NCI-H82 treated with DMSO at 0.1 percent for 48 hours (cell line): Measurements from ENCODE around the gene CDHR3.
"Not testable (repeated sequence)": the region's sequence is repeated elsewhere in the genome, so short reads cannot be mapped to it uniquely, and the experiment has no call there.

Source experiments
- DNase-seq: peaks from one replicate; lab custom pipeline; 2025; ENCODE audit not compliant: unreplicated experiment; lab: John Stamatoyannopoulos, UW

Gene CDHR3

DNA sequence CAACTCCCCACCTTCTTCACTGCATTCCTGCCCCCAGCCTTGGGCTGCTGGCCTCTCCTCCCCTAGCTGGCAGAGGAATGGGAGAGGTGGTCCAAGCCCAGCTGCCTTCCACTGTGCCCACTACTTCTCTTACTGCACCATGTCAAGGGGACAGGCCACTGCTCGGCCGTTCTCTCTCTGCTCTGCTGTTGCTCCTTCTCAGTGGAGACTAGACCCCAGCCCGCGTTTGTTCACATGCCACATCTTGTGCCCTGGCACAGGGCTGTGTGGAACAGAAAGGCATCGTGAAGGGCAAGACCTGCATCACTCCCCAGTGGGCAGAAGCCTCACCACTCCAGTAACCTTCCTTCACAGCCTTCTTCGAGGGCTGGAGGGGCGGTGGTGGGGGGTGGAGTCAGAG lies 711 bp upstream of the CDHR3 start:
- DNase-seq, result no peak

GRCh38 chr7:105971845-105972244 lies 8.8 kb downstream of the CDHR3 start:
- DNase-seq, result no peak

DNA sequence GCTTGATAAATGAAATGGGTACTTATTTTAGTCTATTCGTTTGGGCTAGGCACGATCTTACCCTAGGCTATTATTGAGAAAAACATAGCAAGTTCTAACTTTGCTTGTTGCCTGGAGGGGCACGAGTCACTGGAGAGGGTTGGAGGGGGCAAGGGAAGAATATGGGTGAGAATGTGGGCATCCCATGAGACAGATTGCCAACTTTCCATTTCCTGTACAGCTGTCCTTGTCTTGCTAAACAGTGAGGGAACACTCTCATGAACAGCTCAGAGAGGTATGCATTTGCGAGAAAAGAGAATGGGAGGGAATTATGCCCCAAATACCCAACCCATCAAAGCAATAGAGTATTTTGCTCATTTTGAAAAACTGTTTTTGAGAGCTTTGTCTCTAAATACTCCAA lies 9.2 kb downstream of the CDHR3 start:
- DNase-seq, result no peak

- no peak for DNase-seq
Observed at GRCh38 chr7:105974471-105974870, 11.4 kb downstream of the CDHR3 start.

DNA sequence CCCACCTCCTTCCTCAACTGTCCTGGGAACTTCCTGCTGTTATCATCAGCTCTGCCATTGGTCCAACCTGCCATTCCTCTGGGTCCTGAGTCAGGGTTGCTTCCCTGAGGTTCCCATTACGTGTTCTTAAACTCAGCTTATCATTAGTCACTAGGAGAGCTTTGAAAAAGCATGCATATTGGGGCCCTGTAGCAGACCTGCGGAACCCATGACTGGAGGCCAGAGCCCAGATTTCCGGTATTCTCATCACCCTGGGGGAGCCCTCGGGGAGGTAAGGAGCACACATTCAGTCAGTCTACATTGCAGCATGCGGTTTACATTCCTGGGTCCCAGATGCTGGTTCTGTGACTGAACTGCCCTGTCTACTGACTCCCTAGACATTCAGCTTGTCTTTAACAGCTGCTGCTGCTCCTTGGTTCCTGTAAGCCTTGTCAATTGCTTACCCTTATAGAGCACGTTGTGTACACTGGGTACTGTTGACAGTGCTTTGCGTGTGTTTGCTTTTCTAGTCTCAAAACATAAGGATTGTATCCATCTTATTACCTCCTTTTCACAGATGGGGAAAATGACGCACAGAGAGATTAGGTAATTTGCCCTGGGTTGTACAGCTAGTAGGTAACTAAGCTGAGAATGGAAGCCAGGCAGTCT lies 12.8 kb downstream of the CDHR3 start:
- DNase-seq, result no peak

GRCh38 chr7:105976868-105977267 lies 13.8 kb downstream of the CDHR3 start:
- DNase-seq, result no peak

DNA sequence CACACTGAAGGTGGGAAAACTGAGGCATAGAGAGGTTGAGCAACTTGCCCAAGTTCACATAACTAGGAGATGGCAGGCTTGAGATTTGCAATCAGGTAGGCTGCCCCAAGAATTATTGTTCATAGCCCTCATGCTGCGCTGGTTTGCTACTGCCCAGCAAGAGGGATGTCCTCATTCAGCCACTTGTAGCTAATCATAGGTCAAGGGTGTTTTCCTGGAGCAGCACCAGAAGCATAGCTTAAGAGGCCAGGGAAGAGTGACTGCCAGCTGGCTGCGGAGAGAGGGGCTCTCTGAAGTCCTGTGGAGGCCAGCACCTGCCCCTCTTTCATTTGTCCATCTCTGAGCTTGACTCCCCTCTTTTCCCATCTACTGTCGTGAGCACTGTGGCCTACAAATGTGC lies 15.0 kb downstream of the CDHR3 start:
- DNase-seq, result no peak

- DNase-seq, result no peak
Observed at GRCh38 chr7:105978974-105979373, 15.9 kb downstream of the CDHR3 start.

- no peak for DNase-seq
Observed at GRCh38 chr7:105979405-105979804, 16.3 kb downstream of the CDHR3 start.

DNA sequence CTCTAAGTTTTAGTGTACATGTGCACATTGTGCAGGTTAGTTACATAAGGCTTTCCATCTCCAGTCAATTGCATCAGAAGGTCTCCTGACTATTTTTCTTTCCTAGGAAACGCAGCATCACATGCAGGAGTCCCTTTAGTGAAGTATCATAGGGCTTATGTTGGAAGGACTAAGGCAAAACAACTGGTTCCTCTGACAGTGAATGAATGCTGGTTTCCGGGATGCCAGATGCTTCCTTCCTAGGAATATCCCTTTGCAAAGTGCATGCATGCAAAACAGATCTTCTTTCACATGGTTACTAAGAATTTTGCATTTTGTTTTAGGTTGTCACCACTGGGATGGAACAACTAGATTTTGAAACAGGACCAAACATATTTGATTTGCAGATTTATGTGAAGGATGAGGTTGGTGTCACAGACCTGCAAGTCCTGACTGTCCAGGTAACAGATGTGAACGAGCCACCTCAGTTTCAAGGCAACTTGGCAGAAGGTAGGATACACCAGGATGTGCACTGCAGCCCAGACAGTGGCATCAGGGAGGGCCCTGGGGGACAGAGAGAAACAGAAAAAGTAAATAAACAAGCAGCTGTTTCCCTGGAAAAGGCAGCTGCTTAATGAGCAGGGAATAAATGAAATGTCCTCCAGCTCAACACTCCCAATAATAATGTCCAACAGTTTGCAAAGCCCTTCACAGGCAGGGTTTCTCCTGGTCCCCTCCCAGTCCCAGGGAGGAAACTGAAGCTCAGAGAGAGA lies 17.8 kb downstream of the CDHR3 start:
- no peak for DNase-seq

DNA sequence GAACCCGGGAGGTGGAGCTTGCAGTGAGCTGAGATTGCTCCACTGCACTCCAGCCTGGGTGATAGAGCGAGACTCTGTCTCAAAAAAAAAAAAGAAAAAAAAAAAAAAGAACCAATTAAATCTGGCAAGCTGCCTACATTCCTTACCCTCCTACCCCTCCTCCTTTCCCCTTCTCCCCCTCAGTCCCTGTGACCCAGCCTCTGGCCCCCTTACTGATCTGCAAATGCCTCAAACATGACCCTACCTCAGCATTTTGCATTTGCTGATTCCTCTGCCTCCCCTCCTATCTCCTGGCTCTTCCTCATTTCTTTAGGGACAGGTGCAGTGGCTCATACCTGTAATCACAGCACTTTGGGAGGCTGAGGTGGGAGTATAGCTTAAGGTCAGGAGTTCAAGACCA lies 19.3 kb downstream of the CDHR3 start:
- no peak for DNase-seq

GRCh38 chr7:105984808-105985207 lies 21.7 kb downstream of the CDHR3 start:
- not testable (repeated sequence) for DNase-seq

- DNase-seq, result no peak
Observed at GRCh38 chr7:105985229-105985628, 22.2 kb downstream of the CDHR3 start.

- no peak for DNase-seq
Observed at GRCh38 chr7:105985672-105986215, 22.7 kb downstream of the CDHR3 start.

GRCh38 chr7:105987046-105987445 lies 24.0 kb downstream of the CDHR3 start:
- DNase-seq, result no peak

- DNase-seq, result no peak
Observed at GRCh38 chr7:105988276-105988675, 25.2 kb downstream of the CDHR3 start.

GRCh38 chr7:105989191-105989590 lies 26.1 kb downstream of the CDHR3 start:
- DNase-seq, result no peak

GRCh38 chr7:105989686-105990085 lies 26.6 kb downstream of the CDHR3 start:
- DNase-seq, result no peak

DNA sequence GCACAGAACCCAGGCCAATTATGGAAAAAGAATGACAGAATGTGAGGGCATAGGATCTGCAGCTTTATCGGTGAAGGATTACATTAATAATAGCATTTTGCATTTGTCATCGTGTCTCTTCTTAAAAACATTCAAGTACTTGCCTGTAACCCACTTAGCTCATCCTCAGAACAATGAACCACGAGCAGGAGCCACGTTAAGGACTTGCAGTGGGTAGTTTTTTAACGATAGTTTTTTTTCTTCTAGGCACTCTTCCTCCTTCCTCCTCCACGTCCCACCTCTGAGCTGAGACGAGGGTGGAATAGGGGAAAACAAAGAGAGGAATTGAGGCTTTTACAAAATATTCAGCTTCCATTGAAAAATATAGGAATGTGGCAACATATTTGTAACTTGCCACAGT lies 27.1 kb downstream of the CDHR3 start:
- DNase-seq, result no peak

- no peak for DNase-seq
Observed at GRCh38 chr7:105990727-105991453, 27.8 kb downstream of the CDHR3 start.

DNA sequence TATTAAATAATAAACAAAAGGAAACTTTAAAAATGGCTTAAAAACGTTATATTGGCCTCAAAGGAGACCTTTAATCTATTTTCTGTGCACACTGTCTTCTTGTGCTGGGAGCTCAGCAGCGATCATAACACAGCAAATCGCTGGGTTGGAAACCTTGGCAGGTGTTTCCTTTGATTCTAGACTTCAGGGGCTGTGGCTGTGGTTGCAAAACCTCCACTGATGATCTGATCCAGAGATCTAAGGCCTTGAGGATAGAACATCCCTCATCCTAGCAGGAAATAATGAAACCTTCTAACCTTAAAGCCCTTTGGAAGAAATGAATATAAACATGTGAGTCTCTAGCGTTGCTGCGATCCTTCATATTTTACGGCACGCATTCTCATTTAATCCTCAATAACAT lies 29.8 kb downstream of the CDHR3 start:
- no peak for DNase-seq
